H1 (cell line): Measurements from ENCODE around the gene RSPH6A. TPM values are rescaled to one million over a fixed set of nuclear protein-coding genes. Genes with fewer than 3 reads are reported as not detected.

Experiments
- CTCF ChIA-PET: fragments of 300-600 bp; sonication (Branson Sonifier 250); formaldehyde crosslinking; loops from one replicate; lab custom pipeline; 2021; ENCODE audit not compliant: partially characterized antibody; lab: Charles Lee
- POLR2A ChIA-PET: fragments of 300-600 bp; sonication (Branson Sonifier 250); formaldehyde crosslinking; loops from one replicate; lab custom pipeline; 2021; ENCODE audit warnings: inconsistent platforms; ENCODE audit not compliant: partially characterized antibody; lab: Charles Lee
- DNase-seq, 2 experiments: peaks; one replicate each; pipeline versions ENCODE4 v3.0.0 to v3.0.0-alpha.2; 2010 to 2022; ENCODE audit warnings: low spot score in 2 of 2, low read depth in 1 of 2, mixed read lengths in 1 of 2
- FAIRE-seq: peaks from 2 replicates; lab custom pipeline; 2011; peaks lifted over from hg19 to GRCh38; lab: Jason Lieb, UNC
- H2AFZ ChIP-seq: 2 replicates; pipeline ENCODE4 v1.8.1; 2012; ENCODE audit warnings: low read length, inconsistent platforms
- H2AK5ac ChIP-seq: 2 replicates; pipeline ENCODE4 v1.6.1; 2013; ENCODE audit warnings: low read depth, low read length
- H2BK120ac ChIP-seq: replicated peaks from 2 replicates; pipeline ENCODE3; 2013; ENCODE audit warnings: low read depth, low read length, inconsistent platforms
- H2BK12ac ChIP-seq: 2 replicates; pipeline ENCODE4 v1.6.1; 2013; ENCODE audit warnings: low read depth, low read length
- H2BK15ac ChIP-seq: 2 replicates; pipeline ENCODE4 v1.6.1; 2013; ENCODE audit warnings: low read length
- H2BK20ac ChIP-seq: 2 replicates; pipeline ENCODE4 v1.6.1; 2013; ENCODE audit warnings: low read length
- H2BK5ac ChIP-seq: 2 replicates; pipeline ENCODE4 v1.6.1; 2013; ENCODE audit warnings: low read depth, low read length
- H3K14ac ChIP-seq: 2 replicates; pipeline ENCODE4 v1.6.1; 2013; ENCODE audit warnings: inconsistent platforms; ENCODE audit not compliant: insufficient read length
- H3K18ac ChIP-seq: 2 replicates; pipeline ENCODE4 v1.6.1; 2013; ENCODE audit warnings: low read length; ENCODE audit errors: extremely low read depth
- H3K23ac ChIP-seq: 2 replicates; pipeline ENCODE4 v1.6.1; 2013; ENCODE audit warnings: inconsistent platforms; ENCODE audit not compliant: insufficient read length
- H3K23me2 ChIP-seq: 2 replicates; pipeline ENCODE4 v1.6.1; 2013; ENCODE audit warnings: low read depth, low read length
- H3K27ac ChIP-seq: 2 replicates; pipeline ENCODE4 v1.6.1; 2011; ENCODE audit warnings: low read depth, low read length, inconsistent platforms
- H3K27me3 ChIP-seq, 4 experiments: replicated peaks in 1 of 4; 1 replicate in 1 of 4; 2 replicates in 3 of 4; pipeline versions ENCODE4 v1.6.1 to v1.8.1; 2011 to 2013; ENCODE audit warnings: low read length in 3 of 4, mild to moderate bottlenecking in 3 of 4, inconsistent platforms in 2 of 4, mixed read lengths in 2 of 4, moderate library complexity in 1 of 4; ENCODE audit not compliant: control insufficient read depth in 3 of 4, insufficient read depth in 3 of 4; ENCODE audit errors: extremely low read depth in 1 of 4
- H3K36me3 ChIP-seq, 4 experiments: 2 replicates each; pipeline versions ENCODE4 v1.6.1 to v1.8.1; 2011 to 2013; ENCODE audit warnings: mild to moderate bottlenecking in 4 of 4, low read length in 3 of 4, moderate library complexity in 2 of 4, control low read depth in 1 of 4, inconsistent platforms in 1 of 4; ENCODE audit not compliant: insufficient read depth in 4 of 4, control insufficient read depth in 2 of 4
- H3K4ac ChIP-seq: replicated peaks from 2 replicates; pipeline ENCODE3; 2013; ENCODE audit warnings: low read length, low read depth, mixed read lengths, inconsistent platforms; ENCODE audit not compliant: insufficient read length
- H3K4me1 ChIP-seq, 4 experiments: replicated peaks in 1 of 4; 1 replicate in 1 of 4; 2 replicates in 3 of 4; pipeline versions ENCODE4 v1.6.1 to v1.8.1; 2011 to 2013; ENCODE audit warnings: low read length in 3 of 4, inconsistent platforms in 2 of 4, mixed read lengths in 1 of 4; ENCODE audit not compliant: insufficient read depth in 4 of 4, control insufficient read depth in 3 of 4
- H3K4me2 ChIP-seq, 2 experiments: 2 replicates each; pipeline versions ENCODE4 v1.6.1 to v1.8.1; 2011 to 2013; ENCODE audit warnings: low read depth in 2 of 2, low read length in 2 of 2, control low read depth in 1 of 2, inconsistent platforms in 1 of 2, mild to moderate bottlenecking in 1 of 2; ENCODE audit not compliant: insufficient read depth in 1 of 2
- H3K4me3 ChIP-seq, 4 experiments: fragments of 200-600, 300-600 bp in 1 of 4; sonication (generic), shearing (Covaris generic), sonication (Bioruptor Twin) in 1 of 4; 2 replicates each; pipeline versions ENCODE4 v1.5.1 to v1.8.1; 2011 to 2016; ENCODE audit warnings: low read length in 4 of 4, low read depth in 3 of 4, control low read depth in 2 of 4, inconsistent platforms in 2 of 4, mild to moderate bottlenecking in 2 of 4, mixed read lengths in 1 of 4, moderate library complexity in 1 of 4; ENCODE audit not compliant: insufficient read depth in 2 of 4; ENCODE audit errors: extremely low read depth in 1 of 4
- H3K56ac ChIP-seq: replicated peaks from 2 replicates; pipeline ENCODE3; 2013; ENCODE audit warnings: low read depth, mild to moderate bottlenecking, mixed read lengths, low read length, inconsistent platforms; ENCODE audit not compliant: insufficient read length
- H3K79me1 ChIP-seq: 2 replicates; pipeline ENCODE4 v1.6.1; 2013; ENCODE audit warnings: low read depth, low read length, control low read depth
- H3K79me2 ChIP-seq, 2 experiments: 2 replicates each; pipeline versions ENCODE4 v1.6.1 to v1.8.1; 2012 to 2013; ENCODE audit warnings: low read length in 2 of 2, mild to moderate bottlenecking in 2 of 2, inconsistent platforms in 1 of 2; ENCODE audit not compliant: insufficient read depth in 2 of 2, control insufficient read depth in 1 of 2
- H3K9ac ChIP-seq, 4 experiments: replicated peaks in 1 of 4; 1 replicate in 1 of 4; 2 replicates in 3 of 4; pipeline versions ENCODE4 v1.6.1 to v1.8.1; 2011 to 2013; ENCODE audit warnings: low read depth in 3 of 4, low read length in 3 of 4, control low read depth in 2 of 4, mild to moderate bottlenecking in 2 of 4, moderate library complexity in 2 of 4, inconsistent platforms in 1 of 4; ENCODE audit errors: extremely low read depth in 1 of 4
- H3K9me3 ChIP-seq, 2 experiments: 2 replicates each; pipeline versions ENCODE4 v1.6.1 to v1.8.1; 2012 to 2013; ENCODE audit warnings: mild to moderate bottlenecking in 2 of 2, moderate library complexity in 2 of 2, control low read depth in 1 of 2, inconsistent platforms in 1 of 2, low read depth in 1 of 2, low read length in 1 of 2, mixed read lengths in 1 of 2; ENCODE audit not compliant: insufficient read depth in 2 of 2
- H4K20me1 ChIP-seq, 2 experiments: replicated peaks in 1 of 2; 2 replicates each; pipeline versions ENCODE3 to v1.8.1; 2011 to 2013; ENCODE audit warnings: inconsistent platforms in 2 of 2, low read length in 2 of 2, mild to moderate bottlenecking in 1 of 2; ENCODE audit not compliant: insufficient read depth in 2 of 2, control insufficient read depth in 1 of 2
- H4K5ac ChIP-seq: 2 replicates; pipeline ENCODE4 v1.6.1; 2013; ENCODE audit warnings: low read length, low read depth, mixed read lengths, inconsistent platforms; ENCODE audit not compliant: insufficient read length
- H4K8ac ChIP-seq: 2 replicates; pipeline ENCODE4 v1.8.0; 2013; ENCODE audit warnings: mild to moderate bottlenecking, moderate library complexity, low read length, inconsistent platforms; ENCODE audit not compliant: insufficient read depth; ENCODE audit errors: extremely low read depth
- H4K91ac ChIP-seq: replicated peaks from 2 replicates; pipeline ENCODE3; 2013; ENCODE audit warnings: low read length, mixed read lengths, inconsistent platforms; ENCODE audit not compliant: insufficient read length
- EP300 ChIP-seq, 2 experiments: IDR thresholded peaks; 1 replicate in 1 of 2; 2 replicates in 1 of 2; pipeline ENCODE4 v1.6.1; 2011 to 2012; ENCODE audit warnings: low read depth in 2 of 2, low read length in 2 of 2, mild to moderate bottlenecking in 2 of 2, borderline replicate concordance in 1 of 2, inconsistent platforms in 1 of 2, moderate library complexity in 1 of 2
- WGBS, 2 experiments: shearing (Covaris generic) in 1 of 2; methylation state at CpG; one replicate each; pipeline versions ENCODE4 v1.1.6 to v1.1.7; 2013 to 2015; ENCODE audit warnings: low lambda C conversion rate in 2 of 2, mixed read lengths in 2 of 2, inconsistent platforms in 1 of 2, low coverage in 1 of 2, missing lambda C conversion rate in 1 of 2; ENCODE audit not compliant: insufficient replicate concordance in 2 of 2, insufficient coverage in 1 of 2, insufficient read length in 1 of 2; ENCODE audit errors: extremely low coverage in 1 of 2, missing lambda C conversion rate in 1 of 2; 5-methylcytosine and 5-hydroxymethylcytosine counted together
- polyA plus RNA-seq, 7 experiments: library from polyadenylated mRNA; depleted of rRNA in 3 of 7; stranded (reverse) in 5 of 7; unstranded in 2 of 7; fragments of >200 nt in 5 of 7; fragments of 200-250 nt in 2 of 7; gene quantifications; 1 replicate in 5 of 7; 2 replicates in 1 of 7; 4 replicates in 1 of 7; pipeline versions ENCODE4 v1.2.1 to v1.2.3, GENCODE V29; 2011 to 2013; ENCODE audit warnings: missing spikeins in 2 of 7, mixed read lengths in 2 of 7
- total RNA-seq: library from RNA; stranded (reverse); fragmentation: NEBNext Ultra II Directional; extraction: Animal tissue kit (Norgen Biotek cat#: 25700); gene quantifications from 2 replicates; pipeline ENCODE4 v1.2.1, GENCODE V29; 2021

The RSPH6A gene
- total and polyA plus RNA-seq, 2 of the 8 experiments (the other 6 are each of a cell fraction or from before 2014, with no cell fraction given), result 0.05 to 0.19 TPM

GRCh38 chr19:45785097-45785496 lies 30.0 kb downstream of the RSPH6A start:
- H4K8ac ChIP-seq, result no peak overlapping the region
- no peak overlapping the region for H2BK120ac ChIP-seq
- no peak overlapping the region for H4K91ac ChIP-seq
- no peak overlapping the region for H2BK5ac ChIP-seq
- no peaks in the 10 kb centered on the region for H3K9me3 ChIP-seq
- no peak overlapping the region for H3K9ac ChIP-seq
- no peak overlapping the region for H3K23ac ChIP-seq
- no peak overlapping the region for H3K4me2 ChIP-seq
- H3K56ac ChIP-seq, result no peak overlapping the region
- POLR2A ChIA-PET, result interaction anchor here (0.9 to 9.5 kb wide), 4 partner anchors 12 to 32 kb away, joined by 3 to 133 read pairs (median 4); partner anchors contain the start of gene SIX5
- no peak overlapping the region for H3K4ac ChIP-seq
- no peak overlapping the region for H4K5ac ChIP-seq
- H3K79me1 ChIP-seq, result 0 out of 2 replicates have a peak, but pooled peaks cover 4% of the 10 kb centered on the region
- H3K4me3 ChIP-seq, result no peak overlapping the region
- CTCF ChIA-PET, result interaction anchor here (1.8 to 2.7 kb wide), 2 partner anchors 11 to 14 kb away, joined by 8 to 9 read pairs; no protein-coding TSS in a partner anchor
- WGBS, 2 experiments, result 87% methylated on average over 5 of the region's 5 CpGs; no CpG with 5 or more reads in 1 of the 2 experiments
- no peak overlapping the region for H2AK5ac ChIP-seq
- H3K36me3 ChIP-seq, result peaks cover 4 to 28% (median 16%) of the 10 kb centered on the region in 4 experiments; a peak in 6 of 8 replicates
- no peak overlapping the region for H2BK20ac ChIP-seq
- peaks cover 3 to 19% (median 10%) of the 10 kb centered on the region in 4 experiments for H3K4me1 ChIP-seq
- H3K23me2 ChIP-seq, result no peaks in the 10 kb centered on the region
- no peaks in the 10 kb centered on the region for H3K79me2 ChIP-seq
- no peak overlapping the region for H3K14ac ChIP-seq
- H3K27me3 ChIP-seq, result peaks cover 0 to 2% (median 0%) of the 10 kb centered on the region in 4 experiments; a peak in 1 of 7 replicates
- DNase-seq, result no peak
- no peak overlapping the region for H2AFZ ChIP-seq
- H4K20me1 ChIP-seq, result peaks cover 11 to 25% of the 10 kb centered on the region in 2 experiments
- H3K27ac ChIP-seq, result no peak overlapping the region
- H2BK12ac ChIP-seq, result no peak overlapping the region
- H2BK15ac ChIP-seq, result no peak overlapping the region
- FAIRE-seq, result no peak
- H3K18ac ChIP-seq, result no peak overlapping the region
- no peak for TF ChIP-seq EP300 (IDR thresholded peaks at IDR 0.05; ENCODE audit: borderline replicate concordance in 1 of 2, low read depth in 2 of 2, low read length in 2 of 2)
